Right atrium auricular region (tissue), 2 donors: ENCODE data around the gene RAB9A. TPM values are rescaled to one million over a fixed set of nuclear protein-coding genes. Genes with fewer than 3 reads are reported as not detected.

Source experiments
- DNase-seq: peaks from one replicate; pipeline ENCODE4 v3.0.0-alpha.2; 2019; ENCODE audit warnings: low spot score
- H3K27ac ChIP-seq, 2 donors: fragments of 200-600 bp; sonication (generic); 1 replicate in 1 of 2; 2 replicates in 1 of 2; pipeline ENCODE4 v1.5.1; 2016 to 2019
- H3K27me3 ChIP-seq, 2 donors: fragments of 200-600 bp; sonication (generic); one replicate each; pipeline versions ENCODE4 v1.5.1 to v1.6.0; 2017 to 2019
- H3K36me3 ChIP-seq: fragments of 200-600 bp; sonication (generic); one replicate; pipeline ENCODE4 v1.5.1; 2016
- H3K4me1 ChIP-seq, 2 donors: fragments of 200-600 bp; sonication (generic); one replicate each; pipeline versions ENCODE4 v1.5.1 to v1.6.0; 2017 to 2019
- H3K4me3 ChIP-seq, 2 donors: fragments of 200-600 bp; sonication (generic); 1 replicate in 1 of 2; 2 replicates in 1 of 2; pipeline ENCODE4 v1.5.1; 2017 to 2019; ENCODE audit warnings: mild to moderate bottlenecking in 1 of 2, moderate library complexity in 1 of 2
- H3K9me3 ChIP-seq, 2 donors: fragments of 200-600 bp; sonication (generic); one replicate each; pipeline ENCODE4 v1.5.1; 2019
- total RNA-seq, 2 donors: library from RNA; depleted of rRNA; stranded (reverse); fragments of >200 nt; gene quantifications; one replicate each; pipeline ENCODE4 v1.1.0, GENCODE V29; 2016
- TF ChIP-seq, protein P1 (sequence below), 2 donors: fragments of 200-600 bp; sonication (generic); IDR thresholded peaks; one replicate each; pipeline ENCODE4 v1.5.1; 2019; ENCODE audit warnings: antibody characterized with exemption in 2 of 2

The RAB9A gene
- total RNA-seq, 2 donors from 2014 or later: 25.6 to 26.1 TPM

GRCh38 chrX:13692771-13693231, 3.9 kb downstream of the RAB9A start:
- Histone ChIP-seq H3K4me1 (peaks cover 0 to 30% of the 10 kb centered on the region in 2 donors), H3K4me3 (no peak overlapping the region), H3K27me3 (no peaks in the 10 kb centered on the region), H3K9me3 (no peaks in the 10 kb centered on the region), H3K36me3 (no peaks in the 10 kb centered on the region), H3K27ac (no peak overlapping the region)
- DNase-seq: no peak
- TF ChIP-seq, protein P1, sequence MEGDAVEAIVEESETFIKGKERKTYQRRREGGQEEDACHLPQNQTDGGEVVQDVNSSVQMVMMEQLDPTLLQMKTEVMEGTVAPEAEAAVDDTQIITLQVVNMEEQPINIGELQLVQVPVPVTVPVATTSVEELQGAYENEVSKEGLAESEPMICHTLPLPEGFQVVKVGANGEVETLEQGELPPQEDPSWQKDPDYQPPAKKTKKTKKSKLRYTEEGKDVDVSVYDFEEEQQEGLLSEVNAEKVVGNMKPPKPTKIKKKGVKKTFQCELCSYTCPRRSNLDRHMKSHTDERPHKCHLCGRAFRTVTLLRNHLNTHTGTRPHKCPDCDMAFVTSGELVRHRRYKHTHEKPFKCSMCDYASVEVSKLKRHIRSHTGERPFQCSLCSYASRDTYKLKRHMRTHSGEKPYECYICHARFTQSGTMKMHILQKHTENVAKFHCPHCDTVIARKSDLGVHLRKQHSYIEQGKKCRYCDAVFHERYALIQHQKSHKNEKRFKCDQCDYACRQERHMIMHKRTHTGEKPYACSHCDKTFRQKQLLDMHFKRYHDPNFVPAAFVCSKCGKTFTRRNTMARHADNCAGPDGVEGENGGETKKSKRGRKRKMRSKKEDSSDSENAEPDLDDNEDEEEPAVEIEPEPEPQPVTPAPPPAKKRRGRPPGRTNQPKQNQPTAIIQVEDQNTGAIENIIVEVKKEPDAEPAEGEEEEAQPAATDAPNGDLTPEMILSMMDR (IDR thresholded peaks at IDR 0.05): no peak

DNA sequence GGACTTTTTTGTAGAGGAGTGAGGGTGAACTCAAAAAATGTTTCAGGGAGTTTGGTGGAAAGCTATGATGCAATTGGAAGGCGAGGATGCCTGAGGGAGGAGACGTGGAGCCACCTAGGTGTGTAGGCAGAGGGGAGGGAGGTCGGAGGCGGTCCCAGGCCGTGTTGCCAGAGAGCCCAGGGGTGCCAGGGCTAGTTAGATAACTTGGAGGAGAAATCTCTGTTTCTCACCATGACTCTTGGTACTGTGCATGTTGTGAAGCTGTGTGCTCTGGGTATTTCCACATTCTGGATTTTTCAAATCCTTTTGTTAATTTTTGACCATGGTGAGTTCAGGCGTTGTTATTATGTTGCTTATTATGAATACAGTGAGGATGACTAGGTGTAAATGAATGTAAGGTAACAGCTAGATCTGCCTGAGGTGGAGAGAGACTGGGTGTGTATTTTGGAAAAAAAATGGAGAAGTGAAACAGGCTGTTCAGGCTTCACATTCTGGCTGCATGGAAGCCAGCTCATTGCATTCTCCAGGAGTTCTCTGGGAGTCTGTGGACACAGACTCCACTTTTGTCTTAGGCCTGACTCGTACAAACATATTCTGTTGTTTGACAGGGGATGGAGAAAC, 4.5 kb downstream of the RAB9A start:
- Histone ChIP-seq H3K4me1 (peaks cover 0 to 30% of the 10 kb centered on the region in 2 donors), H3K4me3 (no peak overlapping the region), H3K27ac (no peak overlapping the region), H3K36me3 (no peaks in the 10 kb centered on the region), H3K27me3 (no peaks in the 10 kb centered on the region), H3K9me3 (no peaks in the 10 kb centered on the region)
- DNase-seq: no peak
- TF ChIP-seq, protein P1 (IDR thresholded peaks at IDR 0.05): no peak

- TF ChIP-seq, protein P1 (IDR thresholded peaks at IDR 0.05): no peak
- peaks cover 0 to 35% of the 10 kb centered on the region in 2 donors for H3K4me1 ChIP-seq
- no peaks in the 10 kb centered on the region for H3K36me3 ChIP-seq
- H3K27me3 ChIP-seq: no peaks in the 10 kb centered on the region
- no peak overlapping the region for H3K27ac ChIP-seq
- DNase-seq: no peak
- H3K9me3 ChIP-seq: no peaks in the 10 kb centered on the region
- no peak overlapping the region for H3K4me3 ChIP-seq
Measured at GRCh38 chrX:13694359-13694758, 5.4 kb downstream of the RAB9A start.

DNA sequence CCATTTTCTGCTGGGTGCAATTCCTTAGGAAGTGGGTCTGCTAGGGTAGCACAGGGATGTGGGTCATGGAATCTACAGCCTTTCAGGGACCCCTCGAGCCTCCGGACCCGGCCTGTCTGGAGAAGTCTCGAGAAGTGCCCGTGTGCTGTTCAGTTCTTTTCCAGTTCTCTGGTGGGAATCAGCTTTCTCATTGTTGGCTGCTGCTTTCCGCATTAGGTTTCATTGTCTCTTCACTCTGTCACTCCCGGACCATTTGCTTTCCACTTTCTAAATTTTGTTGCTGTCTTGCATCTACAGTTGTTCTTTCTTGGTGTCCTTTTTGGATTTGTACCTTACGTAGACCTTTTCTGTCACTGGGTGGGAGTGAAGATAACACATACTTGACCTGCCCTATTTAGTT, 6.1 kb downstream of the RAB9A start:
- H3K4me1 ChIP-seq: peaks cover 0 to 41% of the 10 kb centered on the region in 2 donors
- H3K4me3 ChIP-seq: no peak overlapping the region

DNA sequence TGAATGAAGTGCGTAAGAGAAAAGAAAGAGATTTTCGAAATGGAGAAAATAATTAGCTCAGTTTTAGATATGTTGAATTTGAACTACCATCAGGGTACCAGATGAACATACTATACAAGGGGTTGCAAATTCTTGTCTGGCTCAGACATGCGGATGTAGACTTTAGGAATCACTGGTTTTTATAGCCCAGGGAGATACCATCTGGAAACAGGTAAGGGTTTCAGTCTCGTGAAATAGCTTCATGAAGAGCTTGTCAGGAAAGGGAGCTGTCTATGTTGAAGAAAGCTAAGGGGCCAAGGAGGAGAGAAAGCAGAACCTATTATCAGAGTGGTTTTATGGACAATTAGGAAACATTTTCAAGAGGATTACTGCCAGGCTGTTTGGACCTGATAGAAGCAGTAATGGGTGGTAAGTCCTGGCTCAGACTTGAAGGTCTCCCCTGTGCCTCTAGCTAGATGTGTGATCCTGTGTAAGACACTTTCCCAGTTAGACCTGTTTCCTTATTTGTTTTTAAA, 6.7 kb downstream of the RAB9A start:
- peaks cover 0 to 45% of the 10 kb centered on the region in 2 donors for H3K4me1 ChIP-seq
- TF ChIP-seq, protein P1 (IDR thresholded peaks at IDR 0.05): no peak
- DNase-seq: no peak
- no peak overlapping the region for H3K4me3 ChIP-seq
- no peaks in the 10 kb centered on the region for H3K9me3 ChIP-seq
- no peaks in the 10 kb centered on the region for H3K27me3 ChIP-seq
- no peaks in the 10 kb centered on the region for H3K36me3 ChIP-seq
- H3K27ac ChIP-seq: no peak overlapping the region

More for the DNA sequence above, 6.1 kb downstream of the RAB9A start:
- Histone ChIP-seq H3K27me3 (no peaks in the 10 kb centered on the region), H3K9me3 (no peaks in the 10 kb centered on the region), H3K27ac (no peak overlapping the region), H3K36me3 (no peaks in the 10 kb centered on the region)
- DNase-seq: no peak
- TF ChIP-seq, protein P1 (IDR thresholded peaks at IDR 0.05): no peak
